HepG2 (cell line): Measurements from ENCODE around the gene CCDC197. TPM values are rescaled to one million over a fixed set of nuclear protein-coding genes. Genes with fewer than 3 reads are reported as not detected.

Experiments used
- MAFF ChIP-seq: IDR thresholded peaks from 2 replicates; pipeline ENCODE4 v1.6.1; 2011; ENCODE audit warnings: low read depth, low read length, improper control_type of control experiment
- MIER2 ChIP-seq: IDR thresholded peaks from 2 replicates; pipeline ENCODE4 v1.6.1; 2016; ENCODE audit warnings: missing biosample characterization, missing genetic modification reagents
- MTF1 ChIP-seq: sonication (generic); formaldehyde crosslinking; IDR thresholded peaks from 2 replicates; pipeline ENCODE4 v1.5.0; 2020; ENCODE audit warnings: missing genetic modification reagents
- NKX3-1 ChIP-seq: sonication (generic); formaldehyde crosslinking; IDR thresholded peaks from 2 replicates; pipeline ENCODE4 v1.5.0; 2020; ENCODE audit warnings: missing genetic modification reagents
- PHF21A ChIP-seq: sonication (generic); formaldehyde crosslinking; IDR thresholded peaks from 2 replicates; pipeline ENCODE4 v1.5.0; 2020; ENCODE audit warnings: mild to moderate bottlenecking, missing genetic modification reagents
- TARDBP ChIP-seq: sonication (generic); formaldehyde crosslinking; IDR thresholded peaks from 2 replicates; pipeline ENCODE4 v1.8.0; 2022; ENCODE audit warnings: mild to moderate bottlenecking, missing genetic modification reagents
- ZBTB3 ChIP-seq: sonication (generic); formaldehyde crosslinking; IDR thresholded peaks from 2 replicates; pipeline ENCODE4 v1.4.0; 2020; ENCODE audit warnings: low read depth, mild to moderate bottlenecking, moderate library complexity, missing genetic modification reagents, borderline replicate concordance
- ZNF30 ChIP-seq: sonication (generic); formaldehyde crosslinking; IDR thresholded peaks from 2 replicates; pipeline ENCODE4 v1.5.0; 2020; ENCODE audit warnings: mild to moderate bottlenecking, missing genetic modification reagents
- ZNF317 ChIP-seq: sonication (generic); formaldehyde crosslinking; IDR thresholded peaks from 2 replicates; pipeline ENCODE4 v1.5.0; 2020; ENCODE audit warnings: mild to moderate bottlenecking, missing genetic modification reagents
- ZNF382 ChIP-seq: sonication (generic); formaldehyde crosslinking; IDR thresholded peaks from 2 replicates; pipeline ENCODE4 v1.5.0; 2020; ENCODE audit warnings: missing genetic modification reagents, mild to moderate bottlenecking, borderline replicate concordance
- ZNF557 ChIP-seq: sonication (generic); formaldehyde crosslinking; IDR thresholded peaks from 2 replicates; pipeline ENCODE4 v1.4.0; 2020; ENCODE audit warnings: missing genetic modification reagents
- polyA plus RNA-seq, 8 experiments: library from polyadenylated mRNA; depleted of rRNA in 3 of 8; stranded (reverse) in 7 of 8; unstranded in 1 of 8; fragments of >200 nt; fragmentation: Illumina TruSeq in 4 of 8; extraction: Trizol in 4 of 8; gene quantifications; 2 replicates each; pipeline versions ENCODE4 v1.2.1 to v1.2.3, GENCODE V29; 2011 to 2016; ENCODE audit warnings: low read depth in 4 of 8, missing spikeins in 1 of 8, mixed read lengths in 1 of 8; ENCODE audit not compliant: insufficient read depth in 1 of 8
- total RNA-seq, 5 experiments: library from RNA; depleted of rRNA; stranded (reverse); fragments of >200 nt; fragmentation: Illumina TruSeq; extraction: Trizol; gene quantifications; 2 replicates each; pipeline ENCODE4 v1.2.3, GENCODE V29; 2016; ENCODE audit warnings: low read depth in 1 of 5
- TF ChIP-seq, protein P1 (sequence below): sonication (generic); formaldehyde crosslinking; IDR thresholded peaks from 2 replicates; pipeline ENCODE4 v1.8.0; 2022; ENCODE audit warnings: missing genetic modification reagents, mild to moderate bottlenecking, inconsistent platforms, borderline replicate concordance
- TF ChIP-seq, protein P2 (sequence below): IDR thresholded peaks from 2 replicates; pipeline ENCODE4 v1.6.1; 2016; ENCODE audit warnings: missing compliant biosample characterization, missing genetic modification reagents, borderline replicate concordance
- TF ChIP-seq, protein P3 (sequence below): sonication (generic); formaldehyde crosslinking; IDR thresholded peaks from 2 replicates; pipeline ENCODE4 v1.5.0; 2020; ENCODE audit warnings: missing genetic modification reagents
- TF ChIP-seq, protein P4 (sequence below): sonication (generic); formaldehyde crosslinking; IDR thresholded peaks from 2 replicates; pipeline ENCODE4 v1.5.0; 2020; ENCODE audit warnings: missing genetic modification reagents, mild to moderate bottlenecking, borderline replicate concordance
- TF ChIP-seq, protein P5 (sequence below): sonication (generic); formaldehyde crosslinking; IDR thresholded peaks from 2 replicates; pipeline ENCODE4 v1.5.1; 2020; ENCODE audit warnings: mild to moderate bottlenecking, missing genetic modification reagents, moderate library complexity
- TF ChIP-seq, protein P6 (sequence below): sonication (generic); formaldehyde crosslinking; IDR thresholded peaks from 2 replicates; pipeline ENCODE4 v1.5.0; 2020; ENCODE audit warnings: missing genetic modification reagents
- TF ChIP-seq, protein P7 (sequence below): sonication (generic); formaldehyde crosslinking; IDR thresholded peaks from 2 replicates; pipeline ENCODE4 v1.4.0; 2020; ENCODE audit warnings: missing genetic modification reagents

Gene CCDC197
- total and polyA plus RNA-seq, 2 of the 13 experiments (the other 11 are each of a cell fraction or from before 2014, with no cell fraction given): 0.11 to 0.13 TPM

DNA sequence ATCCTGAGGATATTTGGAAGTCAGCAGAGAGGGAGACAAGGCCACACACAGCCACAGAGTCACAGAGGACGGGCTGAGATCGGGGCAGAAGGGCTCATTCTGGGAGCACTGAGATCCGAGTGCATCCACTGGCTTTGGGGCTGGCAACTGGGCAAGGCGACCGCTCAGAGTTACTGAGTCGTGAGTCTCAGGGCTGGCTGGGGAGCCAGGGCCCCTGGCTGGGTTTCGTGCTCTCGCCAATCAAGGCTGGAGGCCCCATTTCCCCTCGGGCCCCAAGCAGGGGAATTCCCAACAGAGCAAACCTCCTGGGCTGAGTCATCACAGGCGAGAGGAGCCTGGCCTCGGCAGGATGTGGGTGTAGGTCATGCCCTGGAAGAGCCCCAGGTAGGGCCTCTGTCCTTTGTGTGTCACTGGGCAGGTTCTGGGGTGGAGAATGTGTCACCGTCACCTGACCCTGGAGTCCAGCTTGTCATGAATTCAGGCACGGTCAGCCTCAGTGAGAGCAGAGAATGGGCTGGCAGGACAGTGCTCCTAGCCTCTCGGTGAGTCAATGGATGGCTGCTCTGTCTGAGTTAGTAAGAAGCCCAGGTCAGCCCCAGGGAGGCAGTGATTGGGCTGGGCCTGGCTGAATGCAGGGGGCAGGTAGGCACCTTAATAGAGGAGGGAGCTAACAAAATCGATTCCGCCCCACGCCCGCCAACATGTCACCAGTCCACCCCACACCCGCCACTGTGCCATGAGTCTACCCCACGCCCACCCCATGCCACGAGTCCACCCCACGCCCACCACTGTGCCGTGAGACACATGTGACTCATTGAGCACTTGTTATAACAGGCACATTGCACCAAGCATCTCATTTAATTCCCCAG lies 37.6 kb upstream of the CCDC197 start (continued):
- TF ChIP-seq, protein P1, sequence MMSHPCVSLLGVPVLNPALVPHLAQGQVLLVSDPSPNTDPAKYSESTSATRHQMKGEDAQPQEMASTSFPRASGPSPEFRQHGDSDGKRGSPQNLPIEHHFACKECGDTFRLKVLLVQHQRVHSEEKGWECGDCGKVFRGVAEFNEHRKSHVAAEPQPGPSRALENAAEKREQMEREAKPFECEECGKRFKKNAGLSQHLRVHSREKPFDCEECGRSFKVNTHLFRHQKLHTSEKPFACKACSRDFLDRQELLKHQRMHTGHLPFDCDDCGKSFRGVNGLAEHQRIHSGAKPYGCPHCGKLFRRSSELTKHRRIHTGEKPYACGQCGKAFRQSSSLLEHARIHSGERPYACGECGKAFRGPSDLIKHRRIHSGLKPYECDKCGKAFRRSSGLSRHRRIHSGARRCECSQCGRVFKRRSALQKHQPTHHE (CRISPR knock-in tag): peak; percentile 72; the same call in 1 of the 2 replicates
- TF ChIP-seq, protein P2, sequence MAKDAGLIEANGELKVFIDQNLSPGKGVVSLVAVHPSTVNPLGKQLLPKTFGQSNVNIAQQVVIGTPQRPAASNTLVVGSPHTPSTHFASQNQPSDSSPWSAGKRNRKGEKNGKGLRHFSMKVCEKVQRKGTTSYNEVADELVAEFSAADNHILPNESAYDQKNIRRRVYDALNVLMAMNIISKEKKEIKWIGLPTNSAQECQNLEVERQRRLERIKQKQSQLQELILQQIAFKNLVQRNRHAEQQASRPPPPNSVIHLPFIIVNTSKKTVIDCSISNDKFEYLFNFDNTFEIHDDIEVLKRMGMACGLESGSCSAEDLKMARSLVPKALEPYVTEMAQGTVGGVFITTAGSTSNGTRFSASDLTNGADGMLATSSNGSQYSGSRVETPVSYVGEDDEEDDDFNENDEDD (CRISPR knock-in tag): no peak
- TF ChIP-seq NKX3-1 (CRISPR knock-in tag) (0 out of 2 replicates have a peak, but pooled peaks have one; percentile 31), ZNF317 (peak; percentile 82; the same call in 1 of the 2 replicates), ZNF382 (CRISPR knock-in tag) (no peak), ZNF30 (no peak), PHF21A (peak; percentile 99), TARDBP (CRISPR knock-in tag) (peak; percentile 80), ZBTB3 (CRISPR knock-in tag) (no peak), MIER2 (peak; percentile 82; the same call in 1 of the 2 replicates), ZNF557 (CRISPR knock-in tag) (no peak), MAFF (peak; percentile 51; the same call in 1 of the 2 replicates), MTF1 (no peak)
- TF ChIP-seq, protein P3, sequence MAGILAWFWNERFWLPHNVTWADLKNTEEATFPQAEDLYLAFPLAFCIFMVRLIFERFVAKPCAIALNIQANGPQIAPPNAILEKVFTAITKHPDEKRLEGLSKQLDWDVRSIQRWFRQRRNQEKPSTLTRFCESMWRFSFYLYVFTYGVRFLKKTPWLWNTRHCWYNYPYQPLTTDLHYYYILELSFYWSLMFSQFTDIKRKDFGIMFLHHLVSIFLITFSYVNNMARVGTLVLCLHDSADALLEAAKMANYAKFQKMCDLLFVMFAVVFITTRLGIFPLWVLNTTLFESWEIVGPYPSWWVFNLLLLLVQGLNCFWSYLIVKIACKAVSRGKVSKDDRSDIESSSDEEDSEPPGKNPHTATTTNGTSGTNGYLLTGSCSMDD: no peak
- TF ChIP-seq, protein P4, sequence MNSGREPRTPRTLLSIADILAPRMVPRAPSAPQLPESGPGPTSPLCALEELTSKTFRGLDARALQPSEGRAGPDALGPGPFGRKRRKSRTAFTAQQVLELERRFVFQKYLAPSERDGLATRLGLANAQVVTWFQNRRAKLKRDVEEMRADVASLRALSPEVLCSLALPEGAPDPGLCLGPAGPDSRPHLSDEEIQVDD (CRISPR knock-in tag): 0 out of 2 replicates have a peak, but pooled peaks have one; percentile 66
- TF ChIP-seq, protein P5, sequence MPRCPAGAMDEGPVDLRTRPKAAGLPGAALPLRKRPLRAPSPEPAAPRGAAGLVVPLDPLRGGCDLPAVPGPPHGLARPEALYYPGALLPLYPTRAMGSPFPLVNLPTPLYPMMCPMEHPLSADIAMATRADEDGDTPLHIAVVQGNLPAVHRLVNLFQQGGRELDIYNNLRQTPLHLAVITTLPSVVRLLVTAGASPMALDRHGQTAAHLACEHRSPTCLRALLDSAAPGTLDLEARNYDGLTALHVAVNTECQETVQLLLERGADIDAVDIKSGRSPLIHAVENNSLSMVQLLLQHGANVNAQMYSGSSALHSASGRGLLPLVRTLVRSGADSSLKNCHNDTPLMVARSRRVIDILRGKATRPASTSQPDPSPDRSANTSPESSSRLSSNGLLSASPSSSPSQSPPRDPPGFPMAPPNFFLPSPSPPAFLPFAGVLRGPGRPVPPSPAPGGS: peak; percentile 100
- TF ChIP-seq, protein P6, sequence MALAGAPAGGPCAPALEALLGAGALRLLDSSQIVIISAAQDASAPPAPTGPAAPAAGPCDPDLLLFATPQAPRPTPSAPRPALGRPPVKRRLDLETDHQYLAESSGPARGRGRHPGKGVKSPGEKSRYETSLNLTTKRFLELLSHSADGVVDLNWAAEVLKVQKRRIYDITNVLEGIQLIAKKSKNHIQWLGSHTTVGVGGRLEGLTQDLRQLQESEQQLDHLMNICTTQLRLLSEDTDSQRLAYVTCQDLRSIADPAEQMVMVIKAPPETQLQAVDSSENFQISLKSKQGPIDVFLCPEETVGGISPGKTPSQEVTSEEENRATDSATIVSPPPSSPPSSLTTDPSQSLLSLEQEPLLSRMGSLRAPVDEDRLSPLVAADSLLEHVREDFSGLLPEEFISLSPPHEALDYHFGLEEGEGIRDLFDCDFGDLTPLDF: no peak
- TF ChIP-seq, protein P7, sequence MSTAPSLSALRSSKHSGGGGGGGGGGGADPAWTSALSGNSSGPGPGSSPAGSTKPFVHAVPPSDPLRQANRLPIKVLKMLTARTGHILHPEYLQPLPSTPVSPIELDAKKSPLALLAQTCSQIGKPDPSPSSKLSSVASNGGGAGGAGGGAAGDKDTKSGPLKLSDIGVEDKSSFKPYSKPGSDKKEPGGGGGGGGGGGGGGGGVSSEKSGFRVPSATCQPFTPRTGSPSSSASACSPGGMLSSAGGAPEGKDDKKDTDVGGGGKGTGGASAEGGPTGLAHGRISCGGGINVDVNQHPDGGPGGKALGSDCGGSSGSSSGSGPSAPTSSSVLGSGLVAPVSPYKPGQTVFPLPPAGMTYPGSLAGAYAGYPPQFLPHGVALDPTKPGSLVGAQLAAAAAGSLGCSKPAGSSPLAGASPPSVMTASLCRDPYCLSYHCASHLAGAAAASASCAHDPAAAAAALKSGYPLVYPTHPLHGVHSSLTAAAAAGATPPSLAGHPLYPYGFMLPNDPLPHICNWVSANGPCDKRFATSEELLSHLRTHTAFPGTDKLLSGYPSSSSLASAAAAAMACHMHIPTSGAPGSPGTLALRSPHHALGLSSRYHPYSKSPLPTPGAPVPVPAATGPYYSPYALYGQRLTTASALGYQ (CRISPR knock-in tag): peak; percentile 96
